Left lung (tissue), 10 donors: ENCODE data around the gene GPAM. TPM values are rescaled to one million over a fixed set of nuclear protein-coding genes. Genes with fewer than 3 reads are reported as not detected.

Experiments
- ATAC-seq: fragments of 200-7000 bp; cut with Tn5 transposase; one replicate; pipeline ENCODE4 v1.9.1; 2020; ENCODE audit warnings: moderate library complexity
- DNase-seq, 4 donors: peaks; one replicate each; pipeline ENCODE4 v3.0.0-alpha.2; 2013 to 2020
- H3K27ac ChIP-seq, 2 donors: fragments of 200-600 bp; sonication (generic) in 1 of 2; one replicate each; pipeline versions ENCODE4 v1.5.0 to v1.8.0; 2020 to 2021
- H3K27me3 ChIP-seq, 2 donors: fragments of 200-600 bp; sonication (generic) in 1 of 2; one replicate each; pipeline versions ENCODE4 v1.5.0 to v1.8.0; 2020 to 2021
- H3K36me3 ChIP-seq, 2 donors: fragments of 200-600 bp; sonication (generic) in 1 of 2; one replicate each; pipeline versions ENCODE4 v1.5.0 to v1.8.0; 2020 to 2021
- H3K4me1 ChIP-seq, 2 donors: fragments of 200-600 bp; one replicate each; pipeline ENCODE4 v1.8.0; 2021
- H3K4me3 ChIP-seq, 2 donors: fragments of 200-600 bp; sonication (generic) in 1 of 2; one replicate each; pipeline versions ENCODE4 v1.5.0 to v1.8.0; 2020 to 2021; ENCODE audit warnings: mild to moderate bottlenecking in 1 of 2
- H3K9me3 ChIP-seq, 2 donors: fragments of 200-600 bp; sonication (generic) in 1 of 2; one replicate each; pipeline versions ENCODE4 v1.5.0 to v1.8.0; 2020 to 2021
- CTCF ChIP-seq, 2 donors: fragments of 200-600 bp; sonication (generic) in 1 of 2; IDR thresholded peaks; one replicate each; pipeline versions ENCODE4 v1.5.0 to v1.8.0; 2021; ENCODE audit warnings: antibody characterized with exemption in 2 of 2
- intact Hi-C, 2 donors: fragments of 100-400 bp; cut with DNase I; formaldehyde crosslinking; loops; one replicate each; pipeline versions ENCODE4 v1.11.2 to v1.14.2; 2022
- polyA plus RNA-seq, 6 donors: library from polyadenylated mRNA; unstranded; fragments of 120-200 nt; gene quantifications; one replicate each; pipeline ENCODE4 v1.2.1, GENCODE V29; 2013; ENCODE audit not compliant: insufficient read length in 6 of 6
- total RNA-seq, 2 donors: library from RNA; stranded (reverse); fragmentation: NEBNext Ultra II Directional; extraction: Animal tissue kit (Norgen Biotek cat#: 25700); gene quantifications; one replicate each; pipeline ENCODE4 v1.2.1, GENCODE V29; 2021
- donor health status: DM: no; HTN: yes; CAD: no.
- donor health status: DM: no; HTN: no; CAD: no.

Gene GPAM
- total and polyA plus RNA-seq, 8 donors: 11.2 to 19.0 (median 17.0) TPM

- H3K27me3 ChIP-seq: no peaks in the 10 kb centered on the region
- H3K9me3 ChIP-seq: no peaks in the 10 kb centered on the region
- DNase-seq (no peak), ATAC-seq (no peak)
- no peaks in the 10 kb centered on the region for H3K4me1 ChIP-seq
- H3K4me3 ChIP-seq: no peak overlapping the region
- no peak overlapping the region for H3K27ac ChIP-seq
- TF ChIP-seq CTCF (IDR thresholded peaks at IDR 0.05): no peak
- H3K36me3 ChIP-seq: no peaks in the 10 kb centered on the region
- intact Hi-C loops: no loop called here
These were observed 56.7 kb downstream of the GPAM start for GRCh38 chr10:112126901-112127300.

GRCh38 chr10:112126172-112126571, 57.4 kb downstream of the GPAM start:
- H3K9me3 ChIP-seq: no peaks in the 10 kb centered on the region
- ATAC-seq (no peak), DNase-seq (no peak)
- H3K27ac ChIP-seq: no peak overlapping the region
- H3K4me3 ChIP-seq: no peak overlapping the region
- TF ChIP-seq CTCF (IDR thresholded peaks at IDR 0.05): no peak
- intact Hi-C loops: no loop called here
- H3K27me3 ChIP-seq: no peaks in the 10 kb centered on the region
- H3K4me1 ChIP-seq: no peaks in the 10 kb centered on the region
- H3K36me3 ChIP-seq: no peaks in the 10 kb centered on the region

GRCh38 chr10:112124866-112125265, 58.7 kb downstream of the GPAM start:
- H3K27ac ChIP-seq: no peak overlapping the region
- no peak for TF ChIP-seq CTCF (IDR thresholded peaks at IDR 0.05)
- intact Hi-C loops: no loop called here

GRCh38 chr10:112122827-112123226, 60.7 kb downstream of the GPAM start:
- no peaks in the 10 kb centered on the region for H3K27me3 ChIP-seq
- H3K4me3 ChIP-seq: no peak overlapping the region
- intact Hi-C loops: no loop called here
- TF ChIP-seq CTCF (IDR thresholded peaks at IDR 0.05): no peak
- H3K36me3 ChIP-seq: no peaks in the 10 kb centered on the region
- DNase-seq (no peak), ATAC-seq (no peak)
- no peak overlapping the region for H3K27ac ChIP-seq
- H3K9me3 ChIP-seq: no peaks in the 10 kb centered on the region
- H3K4me1 ChIP-seq: no peaks in the 10 kb centered on the region

More at GRCh38 chr10:112124866-112125265, 58.7 kb downstream of the GPAM start:
- ATAC-seq (no peak), DNase-seq (no peak)
- Histone ChIP-seq H3K36me3 (no peaks in the 10 kb centered on the region), H3K9me3 (no peaks in the 10 kb centered on the region), H3K27me3 (no peaks in the 10 kb centered on the region), H3K4me3 (no peak overlapping the region), H3K4me1 (no peaks in the 10 kb centered on the region)

GRCh38 chr10:112120491-112120890, 63.1 kb downstream of the GPAM start:
- Histone ChIP-seq H3K9me3 (no peaks in the 10 kb centered on the region), H3K27ac (no peak overlapping the region), H3K36me3 (no peaks in the 10 kb centered on the region), H3K4me3 (no peak overlapping the region), H3K4me1 (no peaks in the 10 kb centered on the region), H3K27me3 (no peaks in the 10 kb centered on the region)
- ATAC-seq (no peak), DNase-seq (no peak)
- TF ChIP-seq CTCF (IDR thresholded peaks at IDR 0.05): no peak
- intact Hi-C loops: no loop called here
